Sigmoid colon (tissue), 7 donors: ENCODE data around the gene ENAH. TPM values are rescaled to one million over a fixed set of nuclear protein-coding genes. Genes with fewer than 3 reads are reported as not detected.

Experiments
- DNase-seq: peaks from one replicate; pipeline ENCODE4 v3.0.0-alpha.2; 2019
- H3K27ac ChIP-seq, 4 donors: fragments of 200-600 bp; sonication (generic); one replicate each; pipeline ENCODE4 v1.5.1; 2016 to 2019; ENCODE audit warnings: mild to moderate bottlenecking in 1 of 4
- H3K27me3 ChIP-seq, 3 donors: fragments of 200-600 bp; sonication (generic); one replicate each; pipeline ENCODE4 v1.5.1; 2019; ENCODE audit warnings: mild to moderate bottlenecking in 1 of 3
- H3K36me3 ChIP-seq, 4 donors: fragments of 200-600 bp; sonication (generic); one replicate each; pipeline ENCODE4 v1.5.1; 2016 to 2019
- H3K4me1 ChIP-seq, 4 donors: fragments of 200-600 bp; sonication (generic); one replicate each; pipeline ENCODE4 v1.5.1; 2017 to 2019
- H3K4me3 ChIP-seq, 4 donors: fragments of 200-600 bp; sonication (generic); one replicate each; pipeline ENCODE4 v1.5.1; 2017 to 2019; ENCODE audit warnings: mild to moderate bottlenecking in 2 of 4, moderate library complexity in 1 of 4
- H3K9me3 ChIP-seq, 4 donors: fragments of 200-600 bp in 3 of 4; sonication (generic) in 3 of 4; one replicate each; pipeline versions ENCODE4 v1.5.1 to v1.6.1; 2013 to 2019
- CTCF ChIP-seq, 4 experiments: fragments of 450-650 bp in 3 of 4; fragments of 200-600 bp in 1 of 4; IDR thresholded peaks; one replicate each; pipeline ENCODE4 v1.5.1; 2016 to 2019; ENCODE audit warnings: antibody characterized with exemption in 4 of 4, mild to moderate bottlenecking in 3 of 4, moderate library complexity in 2 of 4
- EP300 ChIP-seq, 4 donors: sonication (generic); formaldehyde crosslinking; IDR thresholded peaks; one replicate each; pipeline ENCODE4 v1.6.1; 2017; ENCODE audit warnings: antibody characterized with exemption in 4 of 4
- POLR2A ChIP-seq, 2 donors: fragments of 450-650 bp; IDR thresholded peaks; one replicate each; pipeline ENCODE4 v1.6.1; 2016; ENCODE audit warnings: antibody characterized with exemption in 2 of 2, mild to moderate bottlenecking in 2 of 2, moderate library complexity in 2 of 2
- POLR2AphosphoS5 ChIP-seq, 4 donors: sonication (generic); formaldehyde crosslinking; IDR thresholded peaks; one replicate each; pipeline ENCODE4 v1.6.1; 2017; ENCODE audit warnings: antibody characterized with exemption in 4 of 4
- WGBS, 2 donors: extraction: QIAGEN DNeasy Blood & Tissue Kit; methylation state at CpG; one replicate each; pipeline ENCODE4 v1.1.7; 2013; 5-methylcytosine and 5-hydroxymethylcytosine counted together
- intact Hi-C: fragments of 100-400 bp; cut with DNase I; formaldehyde crosslinking; loops from one replicate; pipeline ENCODE4 v1.15.1; 2023
- polyA plus RNA-seq, 3 donors: library from polyadenylated mRNA; stranded (reverse); fragments of 200-250 nt; gene quantifications; one replicate each; pipeline ENCODE4 v1.2.3, GENCODE V29; 2013
- total RNA-seq, 4 donors: library from RNA; depleted of rRNA; stranded (reverse); fragments of >200 nt; gene quantifications; one replicate each; pipeline ENCODE4 v1.1.0, GENCODE V29; 2016
- donor health status: healthy with polysubstance abuse.
- donor health status: Bipolar disorder and iron deficiency.
- donor health status: healthy.

ENAH gene
- total and polyA plus RNA-seq, 7 donors = 9.6 to 197 (median 92.2) TPM

GRCh38 chr1:225602590-225603206, 50.2 kb downstream of the ENAH start:
- Histone ChIP-seq H3K9me3 (no peaks in the 10 kb centered on the region), H3K27ac (peak overlapping the region; percentile 3 to 76 (median 64)), H3K4me3 (no peak overlapping the region), H3K4me1 (peaks cover 0 to 70% (median 45%) of the 10 kb centered on the region in 4 donors), H3K36me3 (no peaks in the 10 kb centered on the region), H3K27me3 (no peaks in the 10 kb centered on the region)
- 14 to 45% methylated on average over 1 of the region's 1 CpG for WGBS, 2 donors
- DNase-seq = no peak
- TF ChIP-seq CTCF (IDR thresholded peaks at IDR 0.05) (no peak), POLR2AphosphoS5 (IDR thresholded peaks at IDR 0.05) (no peak), EP300 (IDR thresholded peaks at IDR 0.05) (no peak), POLR2A (IDR thresholded peaks at IDR 0.05) (no peak)
- intact Hi-C loops = no loop called here

- DNase-seq = no peak
- Histone ChIP-seq H3K4me3 (no peak overlapping the region), H3K4me1 (peaks cover 0 to 67% (median 47%) of the 10 kb centered on the region in 4 donors), H3K36me3 (no peaks in the 10 kb centered on the region), H3K27me3 (no peaks in the 10 kb centered on the region), H3K9me3 (no peaks in the 10 kb centered on the region), H3K27ac (peak overlapping the region in 3 of 4 donors; percentile 53 to 76 (median 76))
- intact Hi-C loops = no loop called here
- 56 to 73% methylated on average over 3 of the region's 3 CpGs for WGBS, 2 donors
- no peak for TF ChIP-seq POLR2A (IDR thresholded peaks at IDR 0.05)
- no peak for TF ChIP-seq POLR2AphosphoS5 (IDR thresholded peaks at IDR 0.05)
- no peak for TF ChIP-seq CTCF (IDR thresholded peaks at IDR 0.05)
- no peak for TF ChIP-seq EP300 (IDR thresholded peaks at IDR 0.05)
Measured at GRCh38 chr1:225601902-225602589, 50.9 kb downstream of the ENAH start.

GRCh38 chr1:225598847-225599246, 54.1 kb downstream of the ENAH start:
- WGBS, 2 donors = 89 to 96% methylated on average over 2 of the region's 2 CpGs
- H3K27ac ChIP-seq = peak overlapping the region in 2 of 4 donors; percentile 58 to 76

GRCh38 chr1:225597926-225598575, 54.9 kb downstream of the ENAH start:
- Histone ChIP-seq H3K4me1 (peaks cover 0 to 69% (median 53%) of the 10 kb centered on the region in 4 donors), H3K9me3 (no peaks in the 10 kb centered on the region), H3K27me3 (no peaks in the 10 kb centered on the region), H3K27ac (peak overlapping the region in 2 of 4 donors; percentile 58 to 76), H3K4me3 (no peak overlapping the region), H3K36me3 (no peaks in the 10 kb centered on the region)
- no peak for DNase-seq
- no peak for TF ChIP-seq POLR2A (IDR thresholded peaks at IDR 0.05)
- no peak for TF ChIP-seq EP300 (IDR thresholded peaks at IDR 0.05)
- no peak for TF ChIP-seq POLR2AphosphoS5 (IDR thresholded peaks at IDR 0.05)
- TF ChIP-seq CTCF (IDR thresholded peaks at IDR 0.05) = no peak
- intact Hi-C loops = no loop called here
- WGBS, 2 donors = 99% methylated on average over 2 of the region's 2 CpGs

More at GRCh38 chr1:225598847-225599246, 54.1 kb downstream of the ENAH start:
- TF ChIP-seq POLR2AphosphoS5 (IDR thresholded peaks at IDR 0.05) (no peak), EP300 (IDR thresholded peaks at IDR 0.05) (no peak), POLR2A (IDR thresholded peaks at IDR 0.05) (no peak), CTCF (IDR thresholded peaks at IDR 0.05) (no peak)
- Histone ChIP-seq H3K36me3 (no peaks in the 10 kb centered on the region), H3K4me3 (no peak overlapping the region), H3K4me1 (peaks cover 0 to 69% (median 52%) of the 10 kb centered on the region in 4 donors), H3K9me3 (no peaks in the 10 kb centered on the region), H3K27me3 (no peaks in the 10 kb centered on the region)
- DNase-seq = no peak
- intact Hi-C loops = no loop called here
